Occipital lobe (tissue), 2 donors: ENCODE data around the gene NEDD9. TPM values are rescaled to one million over a fixed set of nuclear protein-coding genes. Genes with fewer than 3 reads are reported as not detected.

Experiments
- DNase-seq: peaks from one replicate; lab custom pipeline; 2025; lab: John Stamatoyannopoulos, UW
- total RNA-seq: library from RNA; depleted of rRNA; stranded (reverse); fragments of >200 nt; gene quantifications from one replicate; pipeline ENCODE4 v1.2.3, GENCODE V29; 2014

NEDD9 gene
- total RNA-seq, 1 donor from 2014 or later: 19.2 TPM

DNA sequence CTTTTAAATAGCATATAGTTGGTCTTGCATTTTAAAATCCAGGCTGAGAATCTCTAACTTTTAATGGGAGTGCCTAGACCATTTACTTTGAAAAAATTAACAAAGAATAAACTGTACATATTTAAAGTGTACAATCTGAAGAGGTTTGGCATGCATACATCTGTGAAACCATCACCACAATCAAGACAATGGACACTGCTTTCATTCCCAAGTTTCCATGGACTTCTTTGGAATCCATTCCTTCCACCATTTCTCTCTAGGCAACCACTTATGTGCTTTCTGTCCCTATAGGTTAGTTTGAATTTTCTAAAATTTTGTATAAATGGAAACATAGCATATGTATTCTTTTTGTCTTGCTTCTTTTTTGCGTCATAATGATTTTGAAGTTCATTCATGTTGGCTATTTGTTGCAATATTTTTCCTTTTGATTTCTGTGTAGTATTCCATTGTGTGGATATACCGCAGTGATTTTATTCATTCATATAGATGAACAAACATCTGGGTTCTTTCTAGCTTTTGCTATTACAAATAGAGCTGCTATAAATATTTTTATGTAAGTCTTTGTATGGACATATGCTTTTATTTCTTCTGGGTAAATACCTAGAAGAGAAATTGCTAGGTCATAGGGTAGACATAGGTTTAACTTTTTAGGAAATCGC lies 50.9 kb downstream of the NEDD9 start:
- no peak for DNase-seq

GRCh38 chr6:11179419-11180202 lies 52.9 kb downstream of the NEDD9 start:
- no peak for DNase-seq

DNA sequence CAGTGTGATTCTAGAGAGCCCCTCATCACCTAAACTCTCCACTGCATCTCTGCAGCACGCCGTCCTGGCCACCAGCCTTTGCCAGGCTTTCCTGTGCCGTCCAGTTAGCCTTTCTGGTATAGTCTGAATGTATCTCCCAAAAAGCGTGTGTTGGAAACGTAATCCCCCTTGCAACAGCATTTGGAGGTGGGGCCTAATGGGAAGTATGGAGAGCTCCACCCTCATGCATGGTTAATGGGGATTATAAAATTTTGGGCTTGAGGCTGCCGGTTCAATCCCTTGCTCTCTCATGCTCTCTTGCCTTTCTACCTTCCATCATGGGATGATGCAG lies 53.4 kb downstream of the NEDD9 start:
- no peak for DNase-seq

DNA sequence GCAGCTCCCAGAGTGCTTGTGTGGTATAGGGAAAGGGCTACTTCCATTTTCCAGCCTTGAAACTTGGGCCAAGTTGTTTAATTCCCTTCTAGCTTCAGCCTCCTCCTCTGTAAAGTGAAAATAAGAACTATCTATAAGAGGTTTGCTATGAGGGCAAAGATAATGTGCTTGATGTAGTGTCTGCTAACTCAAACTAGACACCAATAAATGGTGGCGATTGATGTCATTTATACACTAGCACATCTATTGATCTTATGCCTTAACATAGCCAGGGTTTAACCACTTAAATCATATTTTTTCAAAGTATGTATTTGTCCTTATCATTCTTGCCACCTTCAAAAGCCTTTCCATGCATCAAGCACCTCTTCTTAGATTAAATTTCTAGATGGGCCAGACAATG lies 55.2 kb downstream of the NEDD9 start:
- no peak for DNase-seq

- DNase-seq: no peak
Observed at GRCh38 chr6:11174242-11174611, 58.2 kb downstream of the NEDD9 start.

DNA sequence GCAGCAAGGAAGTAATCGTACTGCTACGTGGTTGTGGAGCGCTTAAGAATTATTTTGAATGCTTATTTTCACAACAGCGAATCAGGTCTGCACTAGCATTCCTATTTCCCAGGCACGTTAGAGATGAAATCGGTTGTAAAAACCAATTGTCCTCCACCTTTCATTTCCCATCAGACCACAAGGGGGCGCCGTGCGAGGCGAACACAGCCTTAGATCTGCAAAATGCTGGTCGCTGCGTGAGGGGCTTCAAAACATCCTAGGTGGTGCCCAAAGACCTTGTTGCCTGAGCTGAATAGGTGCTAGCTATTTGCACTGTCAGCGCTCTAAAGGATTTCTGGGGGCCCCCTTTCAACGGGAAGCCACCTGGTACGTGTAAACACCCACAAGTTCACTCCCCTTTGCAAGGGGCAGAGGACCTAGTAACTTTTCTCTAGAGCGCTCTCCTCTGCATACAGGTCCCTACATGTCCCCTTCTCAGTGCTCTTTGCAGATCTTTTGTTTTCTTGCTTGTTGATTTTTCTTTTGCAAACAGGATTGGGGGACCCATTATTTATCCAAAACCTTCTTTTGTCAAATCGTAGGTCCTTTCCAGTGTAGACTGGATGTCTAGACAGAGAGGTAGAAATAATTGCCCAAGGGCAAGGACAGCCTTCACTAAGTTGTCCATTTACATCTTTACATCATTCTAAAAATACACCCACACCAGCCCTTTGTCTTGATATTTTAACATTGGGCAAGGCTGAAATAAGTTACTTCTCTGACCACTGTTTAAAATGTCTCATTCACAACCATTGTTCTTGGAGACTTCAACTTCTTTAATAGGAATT lies 59.8 kb downstream of the NEDD9 start:
- no peak for DNase-seq

DNA sequence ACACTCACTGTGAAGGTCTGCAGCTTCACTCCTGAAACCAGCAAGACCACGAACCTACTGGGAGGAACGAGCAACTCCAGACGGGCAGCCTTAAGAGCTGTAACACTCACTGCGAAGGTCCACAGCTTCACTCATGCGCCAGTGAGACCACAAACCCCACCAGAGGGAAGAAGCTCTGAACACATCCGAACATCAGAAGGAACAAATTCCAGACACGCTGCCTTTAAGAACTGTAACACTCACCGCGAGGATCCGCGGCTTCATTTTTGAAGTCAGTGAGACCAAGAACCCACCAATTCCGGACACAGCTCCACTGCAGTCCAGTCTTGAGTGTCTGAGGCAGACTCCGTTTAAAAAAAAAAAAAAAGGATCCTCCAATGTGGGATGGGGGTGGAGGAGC lies 60.5 kb downstream of the NEDD9 start:
- DNase-seq: no peak

GRCh38 chr6:11168091-11168635 lies 64.3 kb downstream of the NEDD9 start:
- no peak for DNase-seq

GRCh38 chr6:11166948-11167347 lies 65.5 kb downstream of the NEDD9 start:
- no peak for DNase-seq

GRCh38 chr6:11164717-11165646 lies 67.5 kb downstream of the NEDD9 start:
- DNase-seq: no peak

DNA sequence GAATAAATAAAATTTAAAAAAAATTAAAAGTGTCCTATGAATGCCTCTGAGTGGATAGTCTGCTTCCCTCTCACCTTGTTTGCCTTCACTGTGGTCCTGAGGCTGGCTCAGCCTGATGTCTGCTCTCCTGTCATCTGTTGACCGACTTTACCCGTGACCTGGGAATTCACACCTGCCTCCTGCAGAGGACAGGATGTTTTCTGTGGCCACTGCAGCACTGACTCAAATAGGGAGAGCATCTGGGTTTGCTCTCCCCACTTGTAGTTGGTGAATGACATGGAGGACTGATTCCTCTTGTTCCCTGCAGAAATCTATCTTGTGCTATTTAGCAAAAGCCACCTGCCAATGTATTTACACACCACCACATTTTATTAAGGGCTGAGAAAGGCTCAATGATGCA lies 68.5 kb downstream of the NEDD9 start:
- DNase-seq: no peak

- no peak for DNase-seq
Observed at GRCh38 chr6:11162262-11162661, 70.2 kb downstream of the NEDD9 start.

DNA sequence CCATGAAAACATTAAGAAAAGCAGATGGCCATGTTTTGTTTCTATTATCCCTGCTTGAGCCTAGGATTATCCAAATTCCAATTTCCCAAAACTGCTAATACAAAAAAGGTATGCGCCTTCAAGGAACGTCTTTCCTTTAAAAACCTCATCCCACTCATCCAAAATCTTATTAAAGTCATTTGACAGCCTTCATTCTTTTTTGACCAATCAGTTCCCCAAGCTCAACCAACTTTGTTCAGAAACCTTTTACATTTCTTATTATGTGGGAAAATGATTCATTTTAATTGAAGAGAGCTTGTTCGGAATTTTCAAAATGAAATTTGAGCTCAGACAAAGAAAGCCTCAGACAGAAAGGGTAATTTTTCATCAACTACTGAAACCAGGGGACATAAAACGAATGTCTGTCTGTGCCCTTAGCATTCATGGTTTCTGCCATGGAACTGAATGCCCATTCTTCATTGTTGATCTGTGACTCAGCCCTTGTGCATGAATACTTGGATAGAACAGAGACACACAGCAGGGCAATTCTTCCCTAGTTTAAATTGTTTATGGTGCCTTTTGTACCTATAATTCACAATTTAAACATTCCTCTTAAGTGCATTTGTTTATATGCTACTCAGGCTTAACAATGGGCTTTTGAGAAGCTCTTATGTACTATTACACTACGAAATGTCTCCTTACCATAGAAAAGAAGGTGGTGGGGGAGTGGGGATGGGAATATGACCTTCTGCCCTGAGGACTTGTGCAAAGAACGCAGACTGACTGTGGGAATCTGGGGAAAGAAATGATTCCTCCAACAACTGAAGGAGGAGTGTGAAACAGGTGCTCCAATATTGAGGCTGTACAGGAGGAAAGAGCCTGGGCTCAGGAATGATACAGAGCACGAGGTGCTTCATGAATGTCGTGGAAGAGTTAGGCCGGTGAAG lies 71.2 kb downstream of the NEDD9 start:
- no peak for DNase-seq

GRCh38 chr6:11160199-11160598 lies 72.3 kb downstream of the NEDD9 start:
- no peak for DNase-seq

DNA sequence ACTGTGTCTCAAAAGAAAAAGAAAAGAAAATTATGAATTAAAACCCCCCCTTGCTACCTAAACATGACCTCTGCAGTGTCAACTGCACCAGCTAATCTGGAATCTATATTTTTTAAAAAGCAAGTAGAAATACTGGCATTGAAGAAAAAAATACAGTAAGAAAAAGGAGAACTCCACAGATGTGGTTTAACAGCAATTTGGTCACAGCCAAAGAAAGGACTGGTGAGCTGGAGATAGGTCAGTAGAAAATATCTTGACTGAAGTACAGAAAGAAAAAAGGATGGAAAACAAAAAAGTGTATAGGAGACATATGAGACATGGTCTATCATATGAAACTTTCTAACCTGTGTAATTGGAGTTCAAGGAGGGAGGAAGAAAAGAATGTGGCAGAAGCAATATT lies 76.9 kb downstream of the NEDD9 start:
- DNase-seq: no peak

- no peak for DNase-seq
Observed at GRCh38 chr6:11153447-11153846, 79.0 kb downstream of the NEDD9 start.

DNA sequence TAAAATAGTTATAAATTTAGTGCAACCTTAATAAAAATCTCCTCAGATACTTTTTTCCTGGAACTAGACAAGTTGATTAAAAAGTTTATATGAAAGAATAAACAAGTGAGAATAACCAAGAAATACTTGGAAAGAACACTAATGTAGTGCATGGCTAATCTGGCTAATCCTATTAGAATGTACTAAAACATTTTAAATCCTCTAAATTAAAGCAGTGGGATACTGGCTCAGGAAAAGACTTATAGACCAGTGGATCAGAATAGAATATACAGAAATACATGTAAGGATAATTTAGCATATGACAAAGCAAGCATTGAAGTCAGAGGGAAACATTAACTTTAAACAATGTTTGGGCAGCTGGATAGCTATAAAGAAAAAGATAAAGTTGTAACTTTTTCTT lies 79.9 kb downstream of the NEDD9 start:
- DNase-seq: no peak

DNA sequence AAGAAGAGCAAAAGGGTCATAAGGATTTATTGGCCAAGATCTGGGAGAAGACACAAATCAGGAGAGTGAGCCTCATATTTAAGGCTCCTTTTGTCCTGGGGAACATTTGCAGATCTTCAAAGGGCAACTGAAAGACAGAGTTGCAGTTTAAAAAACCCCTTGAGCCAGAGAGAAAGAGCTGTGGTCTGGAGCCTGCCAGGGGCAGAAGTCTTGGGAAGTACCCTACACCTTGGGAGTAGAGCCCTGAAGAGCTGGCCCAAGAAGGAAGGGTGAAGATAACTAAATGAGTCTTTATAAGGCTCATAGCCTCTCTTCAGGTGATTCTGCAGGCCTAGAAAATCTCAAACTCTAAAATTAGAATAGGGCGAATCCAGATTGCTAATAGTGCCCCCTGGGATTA lies 81.0 kb downstream of the NEDD9 start:
- no peak for DNase-seq

GRCh38 chr6:11149551-11149950 lies 82.9 kb downstream of the NEDD9 start:
- no peak for DNase-seq
